COLO668 (cell line): ENCODE measurements around the gene WBP2.
"Not testable (repeated sequence)": the region's sequence is repeated elsewhere in the genome, so short reads cannot be mapped to it uniquely, and the experiment has no call there.

Source experiments
- DNase-seq: peaks from one replicate; lab custom pipeline; 2025; ENCODE audit not compliant: unreplicated experiment; lab: John Stamatoyannopoulos, UW

WBP2 gene

DNA sequence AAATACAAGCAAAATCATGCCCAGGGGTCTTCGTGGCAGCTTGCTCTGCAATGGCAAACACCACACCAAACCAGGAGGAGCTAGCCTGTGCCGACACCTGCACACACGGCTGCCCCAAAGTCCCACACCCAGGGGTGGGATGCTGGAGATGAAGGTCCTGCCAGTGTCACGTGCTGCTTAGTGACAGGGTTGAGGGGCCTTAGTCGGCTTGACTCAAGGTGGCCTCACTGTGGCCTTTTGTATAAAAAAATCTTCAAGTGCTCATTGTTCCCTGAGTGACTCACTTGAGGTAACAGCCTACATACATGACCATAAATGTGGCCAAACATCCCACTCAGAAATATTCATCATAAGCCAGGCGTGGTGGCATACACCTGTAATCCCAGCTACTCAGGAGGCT, 34.3 kb upstream of the WBP2 start:
- no peak for DNase-seq

- DNase-seq, result no peak
Observed at GRCh38 chr17:75888484-75888883, 33.3 kb upstream of the WBP2 start.

DNA sequence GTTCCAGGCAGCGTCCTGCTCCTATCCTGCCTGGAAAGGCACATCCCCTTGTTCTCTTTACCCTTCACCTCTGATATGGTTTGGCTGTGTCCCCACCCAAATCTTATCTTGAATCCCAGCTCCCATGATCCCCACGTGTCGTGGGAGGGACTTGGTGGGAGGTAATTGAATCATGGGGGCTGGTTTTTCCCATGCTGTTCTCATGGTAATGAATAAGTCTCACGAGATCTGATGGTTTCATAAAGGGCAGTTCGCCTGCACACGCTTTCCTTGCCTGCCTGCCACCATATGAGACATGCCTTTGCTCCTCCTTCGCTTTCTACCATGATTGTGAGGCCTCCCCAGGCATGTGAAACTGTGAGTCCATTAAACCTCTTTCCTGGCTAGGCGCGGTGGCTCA, 30.7 kb upstream of the WBP2 start:
- DNase-seq, result not testable (repeated sequence)

- no peak for DNase-seq
Observed at GRCh38 chr17:75885431-75885830, 30.3 kb upstream of the WBP2 start.

DNA sequence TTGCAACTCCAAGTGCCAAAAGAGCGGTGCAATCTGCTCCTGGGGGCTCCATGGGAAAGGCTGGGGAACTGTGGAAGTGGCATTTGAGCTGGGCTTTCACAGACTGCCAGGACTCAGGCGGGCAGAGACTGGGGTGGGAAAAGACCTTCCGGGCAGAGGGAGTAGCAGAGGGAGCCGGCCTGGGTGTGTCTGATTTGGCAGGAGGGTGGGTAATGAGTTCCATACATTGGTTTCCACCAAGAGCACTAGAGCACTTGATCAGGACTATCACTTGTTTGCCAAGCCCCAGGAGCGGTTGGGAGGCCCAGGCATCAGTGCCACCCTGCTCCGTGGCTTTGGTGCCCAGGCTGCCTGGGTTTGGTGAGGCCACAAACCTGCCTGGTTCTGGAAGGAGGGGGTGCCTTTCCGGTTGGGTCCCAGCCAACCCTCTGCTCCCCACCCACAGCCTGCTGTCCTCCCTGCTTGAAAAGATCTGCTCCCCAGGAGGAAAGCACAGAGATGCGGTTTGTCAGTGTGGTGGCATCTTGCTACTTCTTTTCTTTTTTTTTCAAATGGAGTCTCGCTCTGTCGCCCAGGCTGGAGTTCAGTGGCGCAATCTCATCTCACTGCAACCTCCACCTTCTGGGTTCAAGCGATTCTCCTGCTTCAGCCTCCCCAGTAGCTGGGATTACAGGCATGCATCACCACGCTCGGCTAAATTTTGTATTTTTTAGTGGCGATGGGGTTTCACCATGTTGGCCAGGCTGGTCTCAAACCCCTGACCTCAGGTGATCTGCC, 26.7 kb upstream of the WBP2 start:
- no peak for DNase-seq

DNA sequence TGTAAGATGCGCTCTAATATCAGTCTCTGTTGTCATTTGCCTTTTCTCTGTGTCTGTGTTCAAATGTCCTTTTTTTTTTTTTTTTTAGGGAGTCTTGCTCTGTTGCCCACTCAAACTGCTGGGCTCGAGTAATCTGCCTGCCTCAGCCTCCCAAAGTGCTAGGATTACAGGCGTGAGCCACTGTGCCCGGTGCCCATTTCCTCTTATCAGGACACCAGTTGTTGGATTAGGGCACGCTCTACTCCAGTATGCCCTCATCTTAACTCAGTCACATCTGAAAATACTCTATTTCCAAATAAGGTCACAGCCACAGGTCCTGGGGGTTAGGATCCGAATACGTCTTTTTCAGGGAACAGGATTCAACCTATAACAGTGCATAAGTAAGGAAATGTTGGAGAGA, 25.1 kb upstream of the WBP2 start:
- no peak for DNase-seq

DNA sequence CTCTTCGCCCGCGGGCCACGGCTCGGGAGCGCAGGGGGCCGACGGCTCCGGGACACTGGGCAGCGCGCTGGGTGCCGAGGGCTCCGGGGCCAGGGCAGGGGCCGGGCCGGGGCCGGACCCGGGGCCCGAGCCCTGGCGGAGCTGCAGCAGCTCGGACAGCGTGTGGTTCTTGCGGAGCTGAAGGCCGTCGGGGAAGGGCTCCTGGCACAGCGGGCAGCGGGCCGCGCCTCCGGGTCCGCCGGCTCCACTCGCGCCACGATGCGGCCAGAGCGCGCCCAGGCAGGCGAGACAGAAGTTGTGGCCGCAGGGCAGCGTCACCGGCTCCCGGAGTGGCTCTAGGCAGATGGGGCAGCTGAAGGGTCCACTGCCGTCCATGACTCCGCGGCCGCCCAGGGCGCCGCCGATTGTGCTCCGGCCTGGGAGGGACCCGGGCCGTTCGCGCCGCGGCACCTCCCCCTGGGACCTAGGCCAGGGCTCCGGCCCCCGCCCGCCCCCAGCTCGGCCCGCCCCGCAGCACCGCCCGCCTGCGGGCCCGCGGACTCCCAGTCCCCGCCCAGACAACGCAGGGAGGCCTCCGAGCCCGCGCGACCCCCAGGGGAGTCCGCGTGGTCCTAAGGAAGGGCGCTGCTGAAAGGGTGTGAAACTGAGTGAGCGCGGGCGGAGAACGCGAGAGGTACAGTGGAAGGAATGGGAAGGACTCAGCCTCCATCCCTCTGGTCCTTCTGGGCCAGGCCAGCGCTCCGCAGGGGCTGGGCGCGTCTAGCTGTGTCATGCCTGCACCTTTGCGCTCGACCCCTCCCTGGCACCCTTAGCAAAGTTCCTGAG, 23.3 kb upstream of the WBP2 start, which contains the start of gene TRIM47:
Gene TRIM47, minus strand, starts transcription at position 408 of the 825 bp plus-strand sequence. Its CDS starts 33 bp downstream, at position 375.
- peak; percentile 64 for DNase-seq

DNA sequence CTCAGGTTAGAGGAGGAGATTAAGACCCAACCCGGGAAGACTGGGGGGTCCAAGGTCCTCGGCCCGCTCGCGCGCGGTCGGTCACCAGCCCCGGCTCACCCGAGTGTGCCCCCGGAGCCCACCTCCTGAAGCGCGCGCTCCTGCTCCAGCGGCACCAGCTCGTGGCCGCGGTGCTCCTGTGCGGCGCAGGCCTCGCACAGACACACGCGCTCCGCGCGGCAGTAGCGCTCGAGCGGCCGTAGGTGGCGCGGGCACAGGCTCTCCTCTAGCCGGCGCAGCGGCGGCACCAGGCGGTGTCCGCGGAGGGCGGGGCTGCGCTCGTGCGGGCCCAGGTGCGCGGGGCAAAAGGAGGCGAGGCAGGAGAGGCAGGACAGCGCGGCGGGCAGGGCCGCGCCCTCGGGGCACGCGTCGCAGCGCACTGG, 22.6 kb upstream of the WBP2 start:
- DNase-seq, result peak; percentile 82

DNA sequence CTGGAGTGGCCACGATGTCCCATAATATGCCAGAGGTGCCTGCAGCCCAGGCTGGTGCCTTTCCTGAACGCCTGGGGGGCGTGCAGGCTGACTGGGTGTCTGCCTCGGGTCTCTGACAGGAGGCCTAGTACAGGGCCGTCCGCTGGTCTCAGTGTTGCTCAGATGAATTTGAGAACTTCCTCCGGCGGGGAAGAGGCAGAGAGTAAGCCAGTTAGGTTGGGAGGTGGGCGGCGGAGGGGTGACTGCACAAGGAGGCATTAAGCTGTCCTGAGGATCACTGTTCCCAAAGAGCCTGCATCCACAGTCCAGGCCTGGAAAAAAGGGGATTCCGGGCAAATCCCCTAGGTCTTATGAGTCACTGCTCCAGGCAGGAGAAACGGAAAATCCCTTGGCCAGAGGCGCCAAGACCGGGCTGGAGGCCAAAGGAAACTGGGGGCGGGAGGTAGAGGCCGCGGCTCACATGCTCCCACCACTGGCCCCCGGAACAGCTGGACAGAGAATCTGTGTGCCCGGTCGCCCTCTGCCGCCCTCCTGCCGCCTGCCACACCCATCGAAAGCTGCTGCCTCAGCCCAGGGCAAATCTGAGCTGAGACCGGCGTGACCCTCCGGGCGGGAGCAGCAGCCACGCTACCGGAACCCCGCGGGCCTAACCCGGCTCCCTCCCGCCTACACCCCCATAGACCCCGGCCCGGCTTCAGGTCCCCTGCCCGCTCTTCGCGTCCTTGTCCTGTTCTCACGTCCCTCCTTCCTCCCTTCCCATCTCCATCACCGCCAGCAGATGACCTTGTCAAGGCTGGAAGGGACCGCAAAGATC, 22.0 kb upstream of the WBP2 start:
- DNase-seq, result peak; percentile 50

DNA sequence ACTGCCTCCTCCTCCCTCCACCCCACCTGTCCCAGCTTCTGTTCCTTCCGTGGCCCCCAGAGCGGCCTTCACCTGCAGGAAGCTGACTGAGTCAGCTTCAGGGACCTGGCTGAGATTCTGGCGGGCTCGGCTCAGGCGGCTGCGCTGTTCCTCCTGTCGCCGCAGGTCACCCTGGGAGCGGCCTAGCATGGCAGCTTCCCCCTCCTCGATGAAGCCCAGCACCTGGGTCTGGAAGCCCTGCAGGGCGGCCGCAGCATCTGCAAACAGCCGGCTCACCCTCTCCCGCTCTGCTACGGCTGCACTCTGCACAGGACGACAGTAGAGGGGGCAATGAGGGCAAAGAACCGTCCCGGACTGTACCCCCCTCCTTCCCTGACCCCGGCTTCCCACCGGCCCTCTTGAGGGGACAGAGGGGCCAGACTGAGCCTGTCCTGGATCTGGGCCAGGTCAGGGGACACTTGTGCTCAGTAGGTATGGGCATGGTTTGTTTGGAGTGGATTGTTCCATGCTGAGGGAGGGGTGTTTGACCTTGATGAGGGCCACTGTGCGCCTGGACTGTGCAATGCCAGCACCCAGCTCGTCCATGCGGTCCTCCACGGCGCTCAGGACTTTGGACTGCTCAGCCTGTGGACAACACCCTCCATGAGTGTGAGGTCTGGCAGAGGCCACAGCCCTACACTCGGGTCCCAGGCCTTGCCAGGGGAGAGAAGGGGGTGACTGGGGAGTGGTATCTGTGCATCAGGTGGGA, 21.2 kb upstream of the WBP2 start:
- DNase-seq, result peak; percentile 85

GRCh38 chr17:75875940-75876189, 20.7 kb upstream of the WBP2 start:
- no peak for DNase-seq

- DNase-seq, result no peak
Observed at GRCh38 chr17:75875182-75875939, 20.2 kb upstream of the WBP2 start.

- no peak for DNase-seq
Observed at GRCh38 chr17:75874323-75875181, 19.4 kb upstream of the WBP2 start.

- DNase-seq, result no peak
Observed at GRCh38 chr17:75873587-75874322, 18.6 kb upstream of the WBP2 start.

GRCh38 chr17:75872434-75873351, 17.6 kb upstream of the WBP2 start:
- peak; percentile 71 for DNase-seq

DNA sequence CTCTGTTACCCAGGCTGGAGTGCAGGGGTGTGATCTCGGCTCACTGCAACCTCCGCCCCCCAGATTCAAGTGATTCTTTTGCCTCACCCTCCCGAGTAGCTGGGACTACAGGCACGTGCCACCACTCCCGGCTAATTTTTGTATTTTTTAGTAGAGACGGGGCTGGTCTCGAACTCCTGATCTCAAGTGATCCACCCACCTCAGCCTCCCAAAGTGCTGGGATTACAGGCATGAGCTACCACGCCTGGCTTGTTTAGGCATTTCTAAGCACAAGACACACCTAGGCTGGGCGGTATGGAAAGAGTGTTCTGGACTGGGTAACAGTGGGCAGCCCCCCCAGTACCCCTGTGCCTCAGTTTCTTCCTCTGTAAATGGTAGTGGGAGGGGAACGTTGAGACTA, 15.1 kb upstream of the WBP2 start:
- not testable (repeated sequence) for DNase-seq
